ENCODE measurements around the gene SH3TC1. TPM values are rescaled to one million over a fixed set of nuclear protein-coding genes. Genes with fewer than 3 reads are reported as not detected.

SH3TC1 gene
- total and polyA plus RNA-seq, 5 experiments from 2014 or later = 3.7 to 17.4 (median 6.5) TPM

DNA sequence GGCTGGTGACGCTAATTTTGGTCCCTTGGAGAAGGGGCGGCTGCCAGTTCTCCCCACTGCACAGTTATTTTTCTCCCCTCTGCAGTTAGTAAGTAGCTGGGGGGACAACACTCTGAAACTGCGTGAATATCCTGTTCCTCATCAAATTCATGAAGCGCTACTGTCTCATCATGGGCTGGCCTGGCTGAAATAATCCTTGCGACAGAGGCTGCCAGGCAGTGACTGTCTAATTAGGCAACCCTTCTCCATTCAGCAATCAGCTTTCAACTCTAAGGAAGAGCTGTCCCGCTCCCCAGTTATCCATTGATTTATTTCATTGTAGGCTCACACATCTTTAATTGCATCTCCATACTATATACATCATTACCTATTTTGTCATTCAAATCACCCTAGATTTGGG is 8.2 kb downstream of the SH3TC1 start:
- no peaks in the 10 kb centered on the region for H3K9me3 Mint-ChIP-seq
- no peaks in the 10 kb centered on the region for H3K27me3 Mint-ChIP-seq
- no peak for DNase-seq
- no peak for ATAC-seq
- peaks cover 8 to 39% (median 27%) of the 10 kb centered on the region in 4 donors for H3K4me1 Mint-ChIP-seq
- H3K4me3 Mint-ChIP-seq = peak overlapping the region in 1 of 10 donors; percentile 14
- peak overlapping the region in 1 of 10 donors; percentile 33 for H3K27ac Mint-ChIP-seq
- POLR2A ChIA-PET = no interaction called here
- H3K36me3 Mint-ChIP-seq = peaks cover 0 to 16% (median 7%) of the 10 kb centered on the region in 3 donors

DNA sequence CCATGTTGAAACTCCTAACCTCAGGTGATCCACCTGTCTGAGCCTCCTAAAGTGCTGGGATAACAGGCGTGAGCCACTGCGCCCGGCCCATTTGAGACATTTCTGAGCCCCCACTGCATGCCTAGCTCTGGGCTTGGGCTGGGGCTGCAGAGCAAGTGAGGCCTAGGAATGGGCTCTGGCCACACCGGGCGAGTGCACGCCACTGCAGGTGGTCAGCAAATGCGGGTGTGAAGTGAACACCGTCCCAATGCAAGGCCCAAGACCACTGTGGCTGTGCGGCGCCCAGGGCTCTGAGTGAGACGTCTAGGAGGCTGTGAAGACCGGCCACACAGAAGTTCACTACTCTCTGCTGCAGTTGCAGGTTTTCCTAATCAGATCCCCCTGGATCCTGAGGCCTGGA is 9.5 kb downstream of the SH3TC1 start:
- Mint-ChIP-seq H3K4me3 (no peak overlapping the region), H3K36me3 (peaks cover 0 to 21% (median 10%) of the 10 kb centered on the region in 3 donors), H3K9me3 (no peaks in the 10 kb centered on the region), H3K27me3 (no peaks in the 10 kb centered on the region), H3K4me1 (peaks cover 4 to 27% (median 18%) of the 10 kb centered on the region in 4 donors), H3K27ac (peak overlapping the region in 2 of 10 donors; percentile 27 to 45)
- POLR2A ChIA-PET = no interaction called here
- ATAC-seq (no peak), DNase-seq (no peak)

- Mint-ChIP-seq H3K27ac (peak overlapping the region in 2 of 10 donors; percentile 49 to 55), H3K36me3 (peaks cover 0 to 28% (median 11%) of the 10 kb centered on the region in 3 donors), H3K4me1 (peaks cover 4 to 24% (median 15%) of the 10 kb centered on the region in 4 donors), H3K4me3 (no peak overlapping the region), H3K27me3 (no peaks in the 10 kb centered on the region), H3K9me3 (no peaks in the 10 kb centered on the region)
- POLR2A ChIA-PET = no interaction called here
- no peak for ATAC-seq
- DNase-seq = no peak
These were observed 10.2 kb downstream of the SH3TC1 start for GRCh38 chr4:8209181-8209874.

DNA sequence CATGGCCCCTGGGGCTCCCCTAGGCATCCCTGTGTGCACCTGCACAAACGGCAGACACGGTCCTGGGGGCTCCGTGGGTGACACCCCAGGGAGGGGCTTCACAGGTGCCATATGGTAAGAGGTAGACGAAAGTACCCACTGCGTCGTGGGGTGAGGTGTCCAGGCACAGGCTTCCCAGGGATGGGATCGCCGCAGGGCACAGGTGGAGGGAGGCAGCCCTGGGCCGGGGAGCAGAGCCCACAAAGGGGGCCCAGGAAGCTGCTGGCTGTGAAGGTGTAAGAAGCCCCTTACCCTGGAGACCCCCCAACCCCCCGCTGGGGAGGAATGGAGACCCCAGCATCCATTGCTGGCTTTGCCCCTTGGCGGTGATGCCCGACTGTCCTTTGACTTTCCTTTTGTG is 10.9 kb downstream of the SH3TC1 start:
- peaks cover 0 to 35% (median 14%) of the 10 kb centered on the region in 3 donors for H3K36me3 Mint-ChIP-seq
- peaks cover 4 to 21% (median 13%) of the 10 kb centered on the region in 4 donors for H3K4me1 Mint-ChIP-seq
- no peak overlapping the region for H3K27ac Mint-ChIP-seq
- POLR2A ChIA-PET = no interaction called here
- DNase-seq (no peak), ATAC-seq (no peak)
- H3K27me3 Mint-ChIP-seq = no peaks in the 10 kb centered on the region
- H3K4me3 Mint-ChIP-seq = no peak overlapping the region
- no peaks in the 10 kb centered on the region for H3K9me3 Mint-ChIP-seq

GRCh38 chr4:8210616-8211015 is 11.5 kb downstream of the SH3TC1 start:
- no peaks in the 10 kb centered on the region for H3K27me3 Mint-ChIP-seq

DNA sequence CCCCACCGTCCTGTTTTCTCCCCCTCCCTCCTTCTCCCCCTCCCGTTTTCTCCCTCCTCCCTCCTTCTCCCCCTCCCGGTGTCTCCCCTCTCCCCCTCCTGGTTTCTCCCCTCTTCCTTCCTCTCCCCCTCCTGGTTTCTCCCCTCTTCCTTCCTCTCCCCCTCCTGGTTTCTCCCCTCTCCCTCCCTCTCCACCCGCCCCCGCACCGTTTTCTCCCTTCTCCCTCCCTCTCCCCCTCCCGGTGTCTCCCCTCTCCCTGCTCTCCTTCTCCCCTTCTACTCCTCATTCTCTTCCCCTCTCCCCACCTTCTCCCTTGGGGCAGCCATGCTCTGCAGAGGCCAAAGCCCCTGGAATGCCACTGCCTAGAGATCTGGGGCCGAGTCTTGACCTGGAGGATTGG is 12.2 kb downstream of the SH3TC1 start:
- Mint-ChIP-seq H3K9me3 (no peaks in the 10 kb centered on the region), H3K36me3 (peaks cover 0 to 38% (median 14%) of the 10 kb centered on the region in 3 donors), H3K4me1 (peaks cover 0 to 11% (median 4%) of the 10 kb centered on the region in 4 donors), H3K27ac (peak overlapping the region in 2 of 10 donors; percentile 31 to 45), H3K4me3 (no peak overlapping the region), H3K27me3 (no peaks in the 10 kb centered on the region)
- POLR2A ChIA-PET = no interaction called here
- ATAC-seq = no peak
- DNase-seq = no peak

More at GRCh38 chr4:8210616-8211015, 11.5 kb downstream of the SH3TC1 start:
- Mint-ChIP-seq H3K36me3 (peaks cover 0 to 39% (median 14%) of the 10 kb centered on the region in 3 donors), H3K4me1 (peaks cover 4 to 18% (median 10%) of the 10 kb centered on the region in 4 donors), H3K27ac (no peak overlapping the region), H3K4me3 (no peak overlapping the region), H3K9me3 (no peaks in the 10 kb centered on the region)
- no peak for DNase-seq
- ATAC-seq = no peak
- POLR2A ChIA-PET = no interaction called here

DNA sequence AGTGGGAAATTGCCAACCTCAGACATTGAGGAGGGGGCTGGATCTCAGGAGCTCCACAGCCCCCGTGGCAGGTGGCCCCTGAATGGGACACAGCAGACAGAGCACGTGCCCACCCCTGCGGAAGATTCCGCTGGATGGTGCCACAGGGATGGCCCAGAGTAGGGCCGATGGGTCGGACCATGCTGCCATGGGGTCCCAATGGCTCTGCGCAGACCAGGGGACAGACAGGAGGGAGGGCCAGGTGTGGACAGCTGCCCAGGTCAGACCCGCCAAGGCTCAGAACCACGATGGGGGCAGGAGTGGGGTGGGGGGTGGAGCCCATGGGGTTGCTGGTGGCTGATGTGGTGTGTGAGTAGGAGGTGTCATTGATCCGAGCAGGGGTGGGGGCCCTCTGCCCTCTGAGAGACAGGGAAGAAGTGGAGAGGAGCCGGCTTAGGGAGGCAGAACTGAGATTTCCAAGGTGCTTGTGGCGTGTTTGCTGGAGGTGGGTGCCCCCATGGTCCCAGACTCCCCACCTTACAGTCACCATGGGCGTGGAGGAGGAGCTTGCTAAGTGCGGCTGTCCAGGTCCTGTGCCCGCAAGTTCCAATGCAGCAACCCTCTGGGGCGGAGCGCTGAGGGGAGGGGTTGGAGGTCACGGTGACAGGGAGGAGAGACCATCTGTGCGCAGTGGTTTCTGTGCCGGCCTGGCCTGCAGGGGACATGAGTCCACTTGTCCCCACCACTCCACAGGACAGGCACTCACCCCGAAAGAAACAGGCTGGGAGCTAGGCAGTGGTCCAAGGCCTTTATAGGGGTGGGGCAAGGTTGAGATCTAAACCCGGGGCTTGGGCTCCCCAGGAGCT is 12.9 kb downstream of the SH3TC1 start:
- Mint-ChIP-seq H3K4me3 (no peak overlapping the region), H3K27ac (peak overlapping the region in 3 of 10 donors; percentile 31 to 45 (median 40)), H3K4me1 (peaks cover 0 to 5% (median 0%) of the 10 kb centered on the region in 4 donors), H3K27me3 (no peaks in the 10 kb centered on the region), H3K36me3 (peaks cover 0 to 35% (median 14%) of the 10 kb centered on the region in 3 donors), H3K9me3 (no peaks in the 10 kb centered on the region)
- POLR2A ChIA-PET = no interaction called here
- DNase-seq = no peak
- no peak for ATAC-seq

GRCh38 chr4:8212622-8213021 is 13.5 kb downstream of the SH3TC1 start:
- H3K9me3 Mint-ChIP-seq = no peaks in the 10 kb centered on the region

DNA sequence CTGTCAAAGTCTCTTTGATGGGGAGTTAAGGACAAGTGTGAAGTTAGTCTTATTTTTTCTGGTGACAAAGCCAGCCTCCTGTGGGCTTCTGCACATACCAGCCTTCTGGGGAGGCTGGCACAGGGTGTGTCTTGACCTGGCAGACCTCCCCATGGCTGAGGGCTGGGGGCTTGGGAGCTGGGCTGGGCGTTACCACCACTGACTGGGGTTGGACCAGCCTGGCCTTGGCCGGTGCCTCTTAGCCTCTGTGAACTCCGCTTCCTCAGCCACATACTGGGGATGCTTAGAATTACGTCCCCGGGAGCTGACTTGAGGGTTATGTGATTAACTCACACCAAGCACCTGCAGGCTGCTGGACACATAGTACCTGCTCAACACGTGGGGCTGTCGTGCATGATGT is 14.0 kb downstream of the SH3TC1 start:
- H3K36me3 Mint-ChIP-seq = peaks cover 0 to 29% (median 14%) of the 10 kb centered on the region in 3 donors
- no peaks in the 10 kb centered on the region for H3K27me3 Mint-ChIP-seq
- DNase-seq = no peak
- peak overlapping the region in 1 of 10 donors; percentile 30 for H3K27ac Mint-ChIP-seq
- H3K4me3 Mint-ChIP-seq = no peak overlapping the region
- POLR2A ChIA-PET = no interaction called here
- H3K4me1 Mint-ChIP-seq = no peaks in the 10 kb centered on the region
- no peak for ATAC-seq
- no peaks in the 10 kb centered on the region for H3K9me3 Mint-ChIP-seq

More at GRCh38 chr4:8212622-8213021, 13.5 kb downstream of the SH3TC1 start:
- ATAC-seq (no peak), DNase-seq (no peak)
- no peak overlapping the region for H3K27ac Mint-ChIP-seq
- H3K4me3 Mint-ChIP-seq = no peak overlapping the region
- H3K27me3 Mint-ChIP-seq = no peaks in the 10 kb centered on the region
- peaks cover 0 to 30% (median 14%) of the 10 kb centered on the region in 3 donors for H3K36me3 Mint-ChIP-seq
- H3K4me1 Mint-ChIP-seq = no peaks in the 10 kb centered on the region
- POLR2A ChIA-PET = no interaction called here

DNA sequence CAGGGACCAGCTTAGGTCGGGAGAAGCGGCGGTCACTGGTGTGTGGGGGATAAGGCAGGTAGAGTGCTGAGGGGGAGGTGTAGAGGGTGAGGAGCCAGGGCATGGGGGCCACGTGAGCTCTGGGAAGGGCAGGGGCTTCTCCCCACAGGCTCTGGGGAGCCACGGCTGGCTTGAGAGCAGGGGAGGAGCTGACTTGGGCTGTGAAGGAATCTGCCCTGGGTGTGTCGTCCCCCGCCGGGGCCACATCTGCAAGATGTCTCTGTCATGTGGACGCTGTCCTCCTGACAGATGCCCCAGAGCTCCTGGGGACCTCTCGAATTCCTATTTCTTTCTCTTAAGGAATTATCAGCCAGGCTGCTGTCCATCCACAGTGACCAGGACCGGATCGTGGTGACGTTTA is 15.0 kb downstream of the SH3TC1 start:
- ATAC-seq (no peak), DNase-seq (no peak)
- Mint-ChIP-seq H3K4me1 (no peaks in the 10 kb centered on the region), H3K9me3 (no peaks in the 10 kb centered on the region), H3K36me3 (peaks cover 0 to 24% (median 10%) of the 10 kb centered on the region in 3 donors), H3K27me3 (no peaks in the 10 kb centered on the region), H3K4me3 (no peak overlapping the region), H3K27ac (no peak overlapping the region)
- POLR2A ChIA-PET = no interaction called here

DNA sequence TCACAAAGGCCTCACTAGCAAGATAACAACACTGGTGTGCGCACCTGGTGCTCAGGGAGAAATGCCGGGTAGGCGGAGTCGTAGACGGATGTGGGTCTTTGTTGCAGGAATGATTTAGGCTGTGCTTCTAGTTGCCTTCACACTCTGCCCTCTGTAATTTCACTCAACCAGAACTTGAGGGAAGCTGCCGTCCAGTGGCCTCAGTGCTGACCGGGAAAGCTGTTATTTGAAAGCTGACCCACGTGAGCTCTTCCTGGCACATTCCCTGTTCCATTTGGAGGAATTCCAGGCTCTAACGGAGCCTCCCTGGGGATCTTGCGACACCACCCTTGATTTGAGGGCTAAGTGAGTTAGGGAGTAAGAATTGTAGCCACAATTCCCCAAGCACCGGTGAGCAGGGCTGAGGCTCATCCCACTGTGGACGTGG is 15.9 kb downstream of the SH3TC1 start:
- H3K4me1 Mint-ChIP-seq = peaks cover 0 to 2% (median 0%) of the 10 kb centered on the region in 4 donors
- peaks cover 5 to 31% (median 11%) of the 10 kb centered on the region in 3 donors for H3K36me3 Mint-ChIP-seq
- H3K27ac Mint-ChIP-seq = no peak overlapping the region
- POLR2A ChIA-PET = no interaction called here
- H3K9me3 Mint-ChIP-seq = no peaks in the 10 kb centered on the region
- no peaks in the 10 kb centered on the region for H3K27me3 Mint-ChIP-seq
- DNase-seq = no peak
- ATAC-seq = no peak
- no peak overlapping the region for H3K4me3 Mint-ChIP-seq

- DNase-seq (no peak), ATAC-seq (no peak)
- no peak overlapping the region for H3K4me3 Mint-ChIP-seq
- no peaks in the 10 kb centered on the region for H3K9me3 Mint-ChIP-seq
- no peaks in the 10 kb centered on the region for H3K27me3 Mint-ChIP-seq
- POLR2A ChIA-PET = interaction anchor here (1.2 kb wide), 1 partner anchor 11 kb away, joined by 3 read pairs; no protein-coding TSS in a partner anchor
- peaks cover 10 to 36% (median 11%) of the 10 kb centered on the region in 3 donors for H3K36me3 Mint-ChIP-seq
- peaks cover 0 to 7% (median 2%) of the 10 kb centered on the region in 4 donors for H3K4me1 Mint-ChIP-seq
- H3K27ac Mint-ChIP-seq = peak overlapping the region in 2 of 10 donors; percentile 73 to 77
These were observed 16.8 kb downstream of the SH3TC1 start for GRCh38 chr4:8215641-8216442.

Measured in naive thymus-derived CD8-positive, alpha-beta T cell (primary cell).